CD8-positive, alpha-beta memory T cell (primary cell): ENCODE data around the gene ATXN1. TPM values are rescaled to one million over a fixed set of nuclear protein-coding genes. Genes with fewer than 3 reads are reported as not detected.

Experiments
- CTCF ChIA-PET: fragments of 350-600 bp; sonication (Branson Sonifier 250); formaldehyde crosslinking; loops from one replicate; lab custom pipeline; 2021; ENCODE audit warnings: antibody characterized with exemption; lab: Charles Lee
- POLR2A ChIA-PET: fragments of 350-600 bp; sonication (Branson Sonifier 250); formaldehyde crosslinking; loops from one replicate; lab custom pipeline; 2021; ENCODE audit warnings: antibody characterized with exemption; lab: Charles Lee
- DNase-seq, 5 donors: peaks; one replicate each; pipeline versions ENCODE4 v3.0.0 to v3.0.0-alpha.2; 2020 to 2022; ENCODE audit warnings: mixed read lengths in 1 of 5
- H3K27ac ChIP-seq: one replicate; pipeline ENCODE4 v1.7.0; 2013; ENCODE audit warnings: low read depth, mild to moderate bottlenecking, low read length, moderate library complexity
- H3K27me3 ChIP-seq: 2 replicates; pipeline ENCODE4 v1.7.0; 2013; ENCODE audit warnings: low read length, mild to moderate bottlenecking; ENCODE audit not compliant: insufficient read depth, poor library complexity, severe bottlenecking
- H3K36me3 ChIP-seq: 2 replicates; pipeline ENCODE4 v1.7.0; 2013; ENCODE audit warnings: mild to moderate bottlenecking, low read length, moderate library complexity; ENCODE audit not compliant: insufficient read depth
- H3K4me1 ChIP-seq: 2 replicates; pipeline ENCODE4 v1.7.0; 2013; ENCODE audit warnings: mild to moderate bottlenecking, low read length, moderate library complexity; ENCODE audit not compliant: insufficient read depth
- H3K4me3 ChIP-seq: 2 replicates; pipeline ENCODE4 v1.7.0; 2013; ENCODE audit warnings: mild to moderate bottlenecking, low read length
- H3K9me3 ChIP-seq: 2 replicates; pipeline ENCODE4 v1.7.0; 2013; ENCODE audit warnings: mild to moderate bottlenecking, low read length
- H3K27ac Mint-ChIP-seq, 8 donors: one replicate each; pipeline ENCODE4 v1.8.0; 2020 to 2021; ENCODE audit warnings: mixed read lengths in 8 of 8, mild to moderate bottlenecking in 6 of 8, inconsistent platforms in 3 of 8, moderate library complexity in 3 of 8
- H3K27me3 Mint-ChIP-seq, 2 donors: one replicate each; pipeline ENCODE4 v1.8.0; 2020 to 2021; ENCODE audit warnings: mixed read lengths in 2 of 2, mild to moderate bottlenecking in 1 of 2, moderate library complexity in 1 of 2
- H3K36me3 Mint-ChIP-seq, 3 donors: one replicate each; pipeline ENCODE4 v1.8.0; 2020 to 2021; ENCODE audit warnings: mixed read lengths in 3 of 3, inconsistent platforms in 1 of 3, mild to moderate bottlenecking in 1 of 3
- H3K4me1 Mint-ChIP-seq, 3 donors: one replicate each; pipeline ENCODE4 v1.8.0; 2020 to 2021; ENCODE audit warnings: mixed read lengths in 3 of 3, inconsistent platforms in 1 of 3, mild to moderate bottlenecking in 1 of 3
- H3K4me3 Mint-ChIP-seq, 7 donors: one replicate each; pipeline ENCODE4 v1.8.0; 2020 to 2021; ENCODE audit warnings: mixed read lengths in 7 of 7, mild to moderate bottlenecking in 6 of 7, moderate library complexity in 4 of 7, inconsistent platforms in 2 of 7
- H3K9me3 Mint-ChIP-seq, 5 donors: one replicate each; pipeline ENCODE4 v1.8.0; 2020 to 2022; ENCODE audit warnings: mixed read lengths in 5 of 5, mild to moderate bottlenecking in 3 of 5, moderate library complexity in 2 of 5, inconsistent platforms in 1 of 5
- polyA plus RNA-seq: library from polyadenylated mRNA; unstranded; fragments of 300-500 nt; fragmentation: Illumina TruSeq; gene quantifications from one replicate; pipeline ENCODE4 v1.2.3, GENCODE V29; 2021
- total RNA-seq, 2 experiments: library from RNA; stranded (reverse); gene quantifications; one replicate each; pipeline ENCODE4 v1.2.3, GENCODE V29; 2021

Gene ATXN1
- total and polyA plus RNA-seq, 3 experiments from 2014 or later = 20.0 to 114 (median 111) TPM

GRCh38 chr6:16321826-16322225 is 439.4 kb downstream of the ATXN1 start:
- ChIA-PET CTCF (interaction anchor here (1.7 to 10.6 kb wide), 2 partner anchors 11 to 449 kb away, joined by 5 to 120 read pairs; no protein-coding TSS in a partner anchor), POLR2A (interaction anchor here (1.4 kb wide), 1 partner anchor 10 kb away, joined by 3 read pairs; no protein-coding TSS in a partner anchor)
- DNase-seq = no peak
- no peaks in the 10 kb centered on the region for H3K27me3 ChIP-seq
- Mint-ChIP-seq H3K27me3 (no peaks in the 10 kb centered on the region), H3K4me3 (peak overlapping the region in 3 of 7 donors; percentile 15 to 80 (median 53)), H3K9me3 (no peaks in the 10 kb centered on the region), H3K4me1 (peaks cover 84 to 89% (median 88%) of the 10 kb centered on the region in 3 donors), H3K36me3 (peaks cover 0 to 28% (median 8%) of the 10 kb centered on the region in 3 donors), H3K27ac (peak overlapping the region; percentile 91 to 100 (median 95))
- peak overlapping the region; percentile 11 for H3K27ac ChIP-seq
- peaks cover 71% of the 10 kb centered on the region for H3K4me1 ChIP-seq
- H3K9me3 ChIP-seq = no peaks in the 10 kb centered on the region
- no peak overlapping the region for H3K4me3 ChIP-seq
- no peaks in the 10 kb centered on the region for H3K36me3 ChIP-seq

DNA sequence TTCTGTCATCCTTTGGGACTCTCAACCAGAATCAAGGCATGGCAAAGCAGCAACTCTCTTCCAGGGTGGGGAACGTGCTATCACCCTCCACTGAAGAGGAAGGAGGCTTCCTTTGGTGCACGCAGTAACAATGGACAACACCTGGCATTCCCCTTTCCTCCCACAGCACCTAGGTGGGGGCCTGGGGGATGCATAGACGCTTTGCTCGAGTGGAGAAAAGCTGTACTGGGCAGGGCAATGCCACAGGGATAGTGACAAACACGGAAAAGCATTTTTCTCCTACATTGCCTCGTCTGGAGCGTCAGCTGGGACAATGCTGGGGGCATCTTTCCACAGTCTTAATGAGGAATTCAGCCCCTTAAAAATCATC is 439.9 kb downstream of the ATXN1 start:
- H3K4me3 Mint-ChIP-seq = peak overlapping the region in 3 of 7 donors; percentile 8 to 83 (median 70)
- no peaks in the 10 kb centered on the region for H3K27me3 ChIP-seq

GRCh38 chr6:16320533-16321340 is 440.5 kb downstream of the ATXN1 start:
- H3K27ac ChIP-seq = peak overlapping the region; percentile 78
- POLR2A ChIA-PET = interaction anchor here (0.6 to 1.0 kb wide), 4 partner anchors 13 to 1386 kb away, joined by 3 to 5 read pairs (median 4); partner anchors contain the start of genes ATXN1 and NUP153
- H3K4me1 Mint-ChIP-seq = peaks cover 87 to 94% (median 93%) of the 10 kb centered on the region in 3 donors
- no peaks in the 10 kb centered on the region for H3K9me3 Mint-ChIP-seq
- peak overlapping the region; percentile 91 to 100 (median 95) for H3K27ac Mint-ChIP-seq
- CTCF ChIA-PET = interaction anchor here (1.0 to 10.6 kb wide), 4 partner anchors 12 to 450 kb away, joined by 3 to 120 read pairs (median 4); partner anchors contain the start of gene ATXN1
- no peaks in the 10 kb centered on the region for H3K36me3 ChIP-seq
- H3K36me3 Mint-ChIP-seq = peaks cover 0 to 17% (median 6%) of the 10 kb centered on the region in 3 donors
- peaks cover 71% of the 10 kb centered on the region for H3K4me1 ChIP-seq
- H3K4me3 Mint-ChIP-seq = peak overlapping the region; percentile 57 to 83 (median 80)
- peak overlapping the region; percentile 55 for H3K4me3 ChIP-seq
- no peaks in the 10 kb centered on the region for H3K27me3 ChIP-seq
- H3K9me3 ChIP-seq = no peaks in the 10 kb centered on the region
- no peaks in the 10 kb centered on the region for H3K27me3 Mint-ChIP-seq
- no peak for DNase-seq

More for the DNA sequence above, 439.9 kb downstream of the ATXN1 start:
- Histone ChIP-seq H3K36me3 (no peaks in the 10 kb centered on the region), H3K4me3 (no peak overlapping the region), H3K4me1 (peaks cover 71% of the 10 kb centered on the region), H3K27ac (peak overlapping the region; percentile 78), H3K9me3 (no peaks in the 10 kb centered on the region)
- Mint-ChIP-seq H3K9me3 (no peaks in the 10 kb centered on the region), H3K4me1 (peaks cover 88 to 94% (median 92%) of the 10 kb centered on the region in 3 donors), H3K27me3 (no peaks in the 10 kb centered on the region), H3K36me3 (peaks cover 0 to 23% (median 8%) of the 10 kb centered on the region in 3 donors), H3K27ac (peak overlapping the region; percentile 61 to 100 (median 95))
- CTCF ChIA-PET = interaction anchor here (1.7 to 10.6 kb wide), 3 partner anchors 12 to 450 kb away, joined by 5 to 120 read pairs (median 5); partner anchors contain the start of gene ATXN1
- POLR2A ChIA-PET = interaction anchor here (1.4 kb wide), 1 partner anchor 11 kb away, joined by 3 read pairs; no protein-coding TSS in a partner anchor
- DNase-seq = no peak

DNA sequence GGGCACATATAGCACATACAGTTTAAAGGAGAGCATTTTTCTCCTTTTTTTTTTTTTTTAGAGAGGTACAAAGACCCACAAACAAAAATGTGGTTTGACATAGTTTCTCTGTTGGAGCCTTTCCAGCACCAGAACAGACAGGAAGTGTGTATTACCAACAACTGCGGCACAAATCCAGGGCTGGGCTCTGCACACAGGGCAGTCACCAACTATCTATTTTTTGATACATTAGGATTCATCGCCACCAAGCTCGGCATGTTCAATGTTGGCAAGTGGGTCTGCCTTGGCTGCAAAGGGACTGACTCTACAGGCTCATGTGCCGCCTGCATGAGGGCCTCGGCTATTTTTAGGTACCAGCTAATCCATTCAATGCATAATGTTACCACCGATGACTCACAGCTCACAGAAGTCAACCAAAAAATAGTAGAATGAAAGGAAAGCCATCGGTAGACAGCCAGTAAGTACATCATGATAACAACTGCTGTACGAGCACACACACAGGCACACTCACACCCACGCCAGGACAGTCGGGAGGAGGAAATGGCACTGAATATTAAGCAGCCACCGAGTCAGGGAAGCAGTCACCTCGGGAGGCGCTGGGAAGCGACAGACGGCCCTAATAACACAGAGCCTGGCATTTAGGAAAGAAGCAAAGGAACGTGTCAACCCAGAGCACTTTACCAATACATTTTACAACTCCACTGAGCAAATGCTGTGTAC is 441.3 kb downstream of the ATXN1 start:
- no peaks in the 10 kb centered on the region for H3K9me3 ChIP-seq
- peaks cover 71% of the 10 kb centered on the region for H3K4me1 ChIP-seq
- H3K4me3 Mint-ChIP-seq = peak overlapping the region; percentile 57 to 83 (median 80)
- H3K27me3 ChIP-seq = no peaks in the 10 kb centered on the region
- H3K4me1 Mint-ChIP-seq = peaks cover 83 to 94% (median 88%) of the 10 kb centered on the region in 3 donors
- POLR2A ChIA-PET = interaction anchor here (0.5 to 1.0 kb wide), 6 partner anchors 14 to 1966 kb away, joined by 3 to 5 read pairs (median 4); partner anchors contain the start of genes ATXN1 and NUP153
- peaks cover 3 to 16% (median 7%) of the 10 kb centered on the region in 3 donors for H3K36me3 Mint-ChIP-seq
- H3K4me3 ChIP-seq = peak overlapping the region; percentile 55
- H3K9me3 Mint-ChIP-seq = no peaks in the 10 kb centered on the region
- peaks cover 0 to 1% of the 10 kb centered on the region in 2 donors for H3K27me3 Mint-ChIP-seq
- CTCF ChIA-PET = interaction anchor here (1.0 to 10.6 kb wide), 4 partner anchors 13 to 451 kb away, joined by 3 to 120 read pairs (median 4); partner anchors contain the start of gene ATXN1
- DNase-seq = peak; percentile 55 to 85 (median 82)
- H3K27ac ChIP-seq = peak overlapping the region; percentile 78
- no peaks in the 10 kb centered on the region for H3K36me3 ChIP-seq
- peak overlapping the region; percentile 91 to 100 (median 95) for H3K27ac Mint-ChIP-seq

DNA sequence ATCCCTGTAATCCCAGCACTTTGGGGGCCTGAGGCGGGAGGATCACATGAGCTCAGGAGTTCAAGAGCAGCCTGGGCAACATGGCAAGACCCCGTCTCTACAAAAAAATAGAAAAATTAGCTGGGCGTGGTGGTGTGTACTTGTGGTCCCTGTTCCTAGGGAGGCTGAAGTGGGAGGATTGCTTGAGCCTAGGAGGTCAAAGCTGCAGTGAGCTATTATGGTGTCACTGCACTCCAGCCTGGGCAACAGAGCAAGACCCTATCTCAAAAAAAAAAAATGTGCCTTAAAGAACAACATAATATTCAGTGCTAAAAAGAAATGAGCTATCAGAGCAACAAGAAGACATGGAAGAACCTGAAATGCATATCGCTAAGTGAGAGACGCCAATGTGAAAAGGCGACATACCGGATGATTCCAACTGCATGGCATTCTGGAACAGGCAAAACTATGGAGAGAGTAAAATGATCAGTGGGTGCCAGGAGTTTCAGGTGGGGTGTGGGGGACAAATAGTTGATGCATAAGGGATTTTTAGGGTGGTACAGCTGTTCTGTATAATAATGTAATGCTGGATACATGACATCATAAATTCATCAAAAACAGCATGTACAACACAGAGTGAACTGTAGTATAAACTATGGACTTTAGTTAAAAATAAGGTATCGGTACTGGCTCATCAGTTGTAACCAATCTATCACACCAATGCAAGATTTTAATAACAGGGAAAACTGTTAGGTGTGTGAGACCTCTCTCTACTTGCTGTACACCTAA is 442.1 kb downstream of the ATXN1 start:
- Histone ChIP-seq H3K4me1 (peaks cover 67% of the 10 kb centered on the region), H3K9me3 (no peaks in the 10 kb centered on the region), H3K4me3 (peak overlapping the region; percentile 55), H3K27ac (peak overlapping the region; percentile 78), H3K36me3 (no peaks in the 10 kb centered on the region), H3K27me3 (no peaks in the 10 kb centered on the region)
- H3K4me3 Mint-ChIP-seq = peak overlapping the region; percentile 57 to 83 (median 80)
- H3K4me1 Mint-ChIP-seq = peaks cover 76 to 88% (median 83%) of the 10 kb centered on the region in 3 donors
- peaks cover 3 to 11% (median 7%) of the 10 kb centered on the region in 3 donors for H3K36me3 Mint-ChIP-seq
- H3K27ac Mint-ChIP-seq = peak overlapping the region; percentile 91 to 100 (median 95)
- no peak for DNase-seq
- no peaks in the 10 kb centered on the region for H3K9me3 Mint-ChIP-seq
- ChIA-PET CTCF (interaction anchor here (1.0 to 10.6 kb wide), 5 partner anchors 14 to 452 kb away, joined by 3 to 120 read pairs (median 5); partner anchors contain the start of gene ATXN1), POLR2A (interaction anchor here (0.5 to 0.8 kb wide), 7 partner anchors 14 to 1967 kb away, joined by 3 to 4 read pairs (median 3); no protein-coding TSS in a partner anchor)
- peaks cover 0 to 1% of the 10 kb centered on the region in 2 donors for H3K27me3 Mint-ChIP-seq

DNA sequence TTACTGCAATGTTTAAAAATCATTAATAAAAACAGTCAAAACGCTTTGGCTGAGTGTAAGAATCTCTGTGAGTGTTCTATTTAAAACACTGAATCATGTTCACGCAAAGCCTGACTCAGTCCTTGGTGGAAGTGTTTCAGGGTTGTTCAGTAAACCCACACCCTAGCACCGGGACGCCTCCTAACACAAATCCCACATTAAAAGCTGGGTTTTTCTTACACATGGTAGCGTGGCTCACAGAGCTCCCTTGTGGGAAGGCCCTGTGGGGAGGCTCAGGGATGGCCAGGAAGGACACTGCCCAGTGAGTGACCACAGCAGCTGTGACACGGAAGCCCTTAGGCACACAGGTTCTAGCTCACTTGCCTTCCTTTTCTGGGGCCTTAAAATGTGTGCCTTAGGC is 442.7 kb downstream of the ATXN1 start:
- Mint-ChIP-seq H3K4me1 (peaks cover 71 to 82% (median 80%) of the 10 kb centered on the region in 3 donors), H3K27ac (peak overlapping the region; percentile 91 to 100 (median 95)), H3K36me3 (peaks cover 3 to 11% (median 7%) of the 10 kb centered on the region in 3 donors), H3K9me3 (no peaks in the 10 kb centered on the region), H3K27me3 (peaks cover 0 to 1% of the 10 kb centered on the region in 2 donors), H3K4me3 (peak overlapping the region in 5 of 7 donors; percentile 11 to 83 (median 70))
- CTCF ChIA-PET = interaction anchor here (1.0 to 10.6 kb wide), 2 partner anchors 14 to 443 kb away, joined by 5 to 120 read pairs; partner anchors contain the start of gene ATXN1
- peaks cover 61% of the 10 kb centered on the region for H3K4me1 ChIP-seq
- H3K36me3 ChIP-seq = no peaks in the 10 kb centered on the region
- no peak overlapping the region for H3K27ac ChIP-seq
- no peak for DNase-seq
- POLR2A ChIA-PET = interaction anchor here (0.5 kb wide), 1 partner anchor 421 kb away, joined by 3 read pairs; no protein-coding TSS in a partner anchor
- H3K27me3 ChIP-seq = no peaks in the 10 kb centered on the region
- no peak overlapping the region for H3K4me3 ChIP-seq
- no peaks in the 10 kb centered on the region for H3K9me3 ChIP-seq
